Activated T-cell treated with anti-CD3 and anti-CD28 coated beads for 1 hour (primary cell): ENCODE measurements around the gene AP3S1.
"Not testable (repeated sequence)": the region's sequence is repeated elsewhere in the genome, so short reads cannot be mapped to it uniquely, and the experiment has no call there.

Experiments
- DNase-seq: peaks from one replicate; pipeline ENCODE4 v3.0.0-alpha.2; 2020; ENCODE audit warnings: low read depth

The AP3S1 gene

DNA sequence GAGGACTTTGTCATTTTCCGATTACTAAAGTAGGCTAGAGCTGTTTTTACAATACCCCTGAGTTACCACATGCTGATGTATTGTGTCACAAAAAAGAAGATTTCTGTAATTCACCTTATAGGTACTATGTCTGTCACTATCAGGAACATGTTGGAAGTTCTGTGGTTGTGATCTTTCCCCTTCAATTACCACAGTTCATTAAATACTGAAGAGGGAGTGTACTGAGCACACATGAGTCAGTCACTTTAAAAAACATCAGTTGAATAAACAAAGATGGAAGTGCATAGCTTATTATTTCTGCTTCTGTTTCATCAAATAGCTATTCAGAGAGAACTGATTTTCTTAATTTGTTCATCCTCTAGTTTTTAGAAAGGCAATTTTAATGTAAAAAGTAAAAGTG is 31.7 kb downstream of the AP3S1 start:
- DNase-seq = no peak

DNA sequence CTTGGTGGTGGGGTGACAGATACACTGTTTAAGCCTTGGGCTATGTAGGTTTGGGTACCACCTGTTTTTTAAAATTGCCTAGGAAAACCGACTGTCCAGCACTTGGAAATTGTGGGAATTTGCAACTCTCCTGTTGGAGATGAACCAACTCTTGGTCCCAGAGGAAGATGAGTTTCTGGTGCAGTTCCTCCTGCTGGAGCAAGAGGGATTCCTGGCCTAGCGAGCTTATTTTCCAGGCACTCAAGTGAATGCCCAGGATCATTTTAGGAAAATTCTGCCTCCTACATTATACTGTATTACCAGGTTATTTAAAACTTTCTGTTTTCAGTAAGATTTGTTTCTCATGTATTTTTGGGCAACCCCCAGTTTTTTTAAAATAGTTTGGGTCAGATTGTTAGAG is 33.7 kb downstream of the AP3S1 start:
- DNase-seq = no peak

DNA sequence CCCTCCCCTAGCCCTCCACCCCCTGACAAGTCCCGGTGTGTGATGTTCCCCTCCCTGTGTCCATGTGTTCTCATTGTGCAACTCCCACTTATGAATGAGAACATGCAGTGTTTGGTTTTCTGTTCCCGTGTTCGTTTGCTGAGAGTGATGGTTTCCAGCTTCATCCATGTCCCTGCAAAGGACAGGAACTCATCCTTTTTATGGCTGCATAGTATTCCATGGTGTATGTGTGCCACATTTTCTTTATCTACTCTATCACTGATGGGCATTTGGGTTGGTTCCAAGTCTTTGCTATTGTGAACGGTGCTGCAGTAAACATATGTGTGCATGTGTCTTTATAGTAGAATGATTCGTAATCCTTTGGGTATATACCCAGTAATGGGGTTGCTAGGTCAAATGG is 35.6 kb downstream of the AP3S1 start:
- DNase-seq = not testable (repeated sequence)

DNA sequence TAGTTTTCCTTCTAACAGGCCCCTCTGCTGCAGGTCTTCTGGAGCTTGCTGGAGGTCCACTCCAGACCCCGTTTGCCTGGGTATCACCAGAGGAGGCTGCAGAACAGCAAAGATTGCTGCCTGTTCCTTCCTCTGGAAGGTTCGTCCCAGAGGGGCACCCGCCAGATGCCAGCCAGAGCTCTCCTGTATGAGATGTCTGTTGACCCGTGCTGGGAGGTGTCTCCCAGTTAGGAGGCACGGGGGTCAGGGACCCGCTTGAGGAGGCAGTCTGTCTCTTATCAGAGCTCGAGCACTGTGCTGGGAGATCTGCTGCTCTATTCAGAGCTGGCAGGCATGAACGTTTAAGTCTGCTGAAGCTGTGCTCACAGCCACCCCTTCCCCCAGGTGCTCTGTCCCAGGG is 40.7 kb downstream of the AP3S1 start:
- not testable (repeated sequence) for DNase-seq

DNA sequence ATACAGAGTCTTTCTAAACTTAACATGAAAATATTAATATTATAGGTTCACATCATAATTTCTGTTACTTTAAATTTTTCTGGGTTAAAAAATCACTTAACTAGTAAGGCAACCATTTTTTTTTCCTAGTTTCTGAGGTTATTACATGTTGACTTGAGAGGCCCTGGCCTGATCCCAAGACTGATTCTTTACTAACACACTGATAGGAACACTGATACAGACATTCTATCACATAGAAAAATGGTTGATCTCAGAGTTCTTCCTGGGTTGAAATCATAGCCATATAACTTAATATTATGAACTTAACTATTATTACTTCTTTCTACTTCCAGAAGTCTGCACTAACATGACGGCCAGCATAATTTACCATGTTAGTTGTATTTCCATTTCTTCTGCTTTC is 43.0 kb downstream of the AP3S1 start:
- DNase-seq = no peak

DNA sequence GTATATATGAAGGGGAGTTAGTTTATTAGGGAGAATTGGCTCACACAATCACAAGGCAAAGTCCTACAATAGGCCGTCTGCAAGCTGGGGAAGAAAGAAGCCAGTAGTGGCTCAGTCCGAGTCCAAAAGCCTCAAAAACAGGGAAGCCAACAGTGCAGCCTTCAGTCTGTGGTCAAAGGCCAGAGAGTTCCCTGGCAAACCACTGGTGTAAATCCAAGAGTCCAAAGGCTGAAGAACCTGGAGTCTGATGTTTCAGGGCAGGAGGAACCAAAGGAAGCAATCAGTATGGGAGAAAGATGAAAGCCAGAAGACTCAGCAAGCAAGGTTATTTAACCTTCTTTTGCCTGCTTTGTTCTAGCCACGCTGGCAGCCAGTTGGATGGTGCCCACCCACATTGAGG is 43.5 kb downstream of the AP3S1 start:
- DNase-seq = not testable (repeated sequence)

DNA sequence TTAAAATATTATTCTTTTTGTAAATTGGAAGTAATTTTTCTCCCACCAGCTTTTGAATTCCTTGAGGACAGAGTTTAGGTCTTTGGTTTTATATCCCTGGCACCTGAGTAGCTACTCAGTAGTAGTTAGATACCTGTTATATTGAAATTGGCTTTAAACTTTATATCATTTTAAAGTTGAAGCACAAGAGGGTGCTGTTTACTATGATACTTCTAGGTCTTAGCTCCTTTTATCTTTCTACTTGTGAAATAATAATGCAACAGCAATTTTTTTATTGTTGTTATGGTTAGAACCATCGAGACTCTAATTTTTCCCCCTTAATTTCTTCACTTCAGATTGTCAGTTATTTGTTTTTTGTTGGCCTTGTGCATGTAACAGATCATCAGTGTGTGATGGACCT is 46.3 kb downstream of the AP3S1 start:
- no peak for DNase-seq

DNA sequence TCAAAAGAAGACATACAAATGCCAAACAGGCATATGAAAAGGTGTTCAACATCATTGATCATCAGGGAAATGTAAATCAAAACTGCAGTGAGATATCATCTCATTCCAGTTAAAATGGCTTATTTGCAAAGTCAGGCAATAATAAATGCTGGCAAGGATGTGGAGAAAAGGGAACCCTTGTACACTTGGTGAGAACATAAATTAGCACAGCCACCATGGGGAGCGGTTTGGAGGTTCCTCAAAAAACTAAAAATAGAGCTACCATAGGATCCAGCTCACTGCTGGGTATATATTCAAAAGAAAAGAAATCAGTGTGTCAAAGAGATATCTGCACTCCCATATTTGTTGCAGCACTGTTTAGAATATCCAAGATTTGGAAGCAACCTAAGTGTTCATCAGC is 50.3 kb downstream of the AP3S1 start:
- no peak for DNase-seq

DNA sequence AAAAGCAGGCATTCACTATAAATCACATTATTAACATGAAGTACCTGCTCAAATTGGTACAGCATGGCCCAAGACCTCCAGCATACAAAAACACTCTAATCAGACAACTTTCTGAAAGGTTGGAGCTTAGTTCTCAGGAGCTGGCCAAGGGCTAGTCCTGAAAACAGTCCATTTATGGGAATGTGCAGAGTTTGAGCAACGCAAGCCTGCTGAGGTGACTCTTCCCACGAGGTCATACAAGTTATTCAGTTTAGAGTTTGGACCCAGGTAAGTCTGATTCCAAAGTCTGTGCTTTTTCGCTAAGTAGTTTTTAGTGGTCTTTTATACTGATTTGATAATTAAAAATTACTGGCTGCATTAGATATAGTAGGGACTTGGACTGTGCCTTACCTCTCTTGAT is 52.6 kb downstream of the AP3S1 start:
- no peak for DNase-seq

DNA sequence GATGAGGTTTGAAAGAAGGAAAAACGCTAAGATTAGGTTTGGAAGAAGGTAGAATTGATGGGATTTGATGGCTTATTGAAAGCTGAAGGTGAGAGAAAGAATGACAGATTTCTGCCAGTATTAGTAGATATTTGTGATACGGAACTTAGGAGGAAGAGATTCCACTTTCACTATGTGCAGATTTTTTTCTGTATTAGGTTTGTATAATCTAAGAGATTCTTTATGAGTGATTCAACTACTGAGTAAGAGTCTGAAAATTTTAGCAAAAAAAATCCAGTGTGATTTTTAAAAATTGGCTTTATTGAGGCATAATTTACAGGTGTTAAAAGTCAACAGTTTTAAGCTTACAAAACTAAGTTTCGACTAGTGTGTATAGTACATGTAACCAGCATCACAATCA is 54.1 kb downstream of the AP3S1 start:
- no peak for DNase-seq

DNA sequence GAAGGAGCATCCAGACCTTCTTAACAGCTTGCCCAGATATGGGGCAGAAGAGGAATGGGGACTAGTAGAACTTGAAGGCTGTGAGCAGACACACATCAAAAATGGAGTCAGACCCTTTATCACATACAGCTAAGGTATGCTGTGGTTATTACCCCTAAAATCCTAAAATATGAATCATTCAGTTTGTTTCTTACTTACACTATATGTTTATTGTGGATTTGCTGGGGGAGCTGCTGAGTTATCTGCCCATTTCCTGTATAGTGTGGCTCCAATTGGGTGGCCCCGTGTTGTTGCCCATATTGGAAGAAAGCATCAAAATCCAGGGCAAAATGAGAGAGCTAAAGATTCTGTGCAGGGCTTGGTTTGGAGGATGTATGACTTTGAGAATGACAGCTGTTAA is 56.9 kb downstream of the AP3S1 start:
- DNase-seq = no peak

DNA sequence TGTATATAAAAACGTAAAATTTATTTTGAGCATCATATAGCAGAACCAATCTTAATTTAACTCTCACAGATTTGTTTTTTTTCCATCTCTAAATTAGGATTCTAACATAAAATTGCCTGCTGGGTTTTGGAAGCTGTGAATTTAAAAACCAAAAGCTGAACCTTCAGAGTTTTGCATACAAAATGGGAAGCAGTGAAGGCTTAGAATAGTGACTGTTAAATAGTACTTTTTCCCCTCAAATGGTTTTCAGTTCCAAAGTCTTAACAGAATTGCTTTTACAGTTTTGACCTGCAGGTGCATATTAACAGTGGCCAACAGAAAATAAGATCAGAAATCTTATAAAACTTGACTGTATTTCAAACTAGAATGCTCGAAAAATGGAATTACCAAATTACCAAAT is 65.4 kb downstream of the AP3S1 start:
- DNase-seq = no peak

DNA sequence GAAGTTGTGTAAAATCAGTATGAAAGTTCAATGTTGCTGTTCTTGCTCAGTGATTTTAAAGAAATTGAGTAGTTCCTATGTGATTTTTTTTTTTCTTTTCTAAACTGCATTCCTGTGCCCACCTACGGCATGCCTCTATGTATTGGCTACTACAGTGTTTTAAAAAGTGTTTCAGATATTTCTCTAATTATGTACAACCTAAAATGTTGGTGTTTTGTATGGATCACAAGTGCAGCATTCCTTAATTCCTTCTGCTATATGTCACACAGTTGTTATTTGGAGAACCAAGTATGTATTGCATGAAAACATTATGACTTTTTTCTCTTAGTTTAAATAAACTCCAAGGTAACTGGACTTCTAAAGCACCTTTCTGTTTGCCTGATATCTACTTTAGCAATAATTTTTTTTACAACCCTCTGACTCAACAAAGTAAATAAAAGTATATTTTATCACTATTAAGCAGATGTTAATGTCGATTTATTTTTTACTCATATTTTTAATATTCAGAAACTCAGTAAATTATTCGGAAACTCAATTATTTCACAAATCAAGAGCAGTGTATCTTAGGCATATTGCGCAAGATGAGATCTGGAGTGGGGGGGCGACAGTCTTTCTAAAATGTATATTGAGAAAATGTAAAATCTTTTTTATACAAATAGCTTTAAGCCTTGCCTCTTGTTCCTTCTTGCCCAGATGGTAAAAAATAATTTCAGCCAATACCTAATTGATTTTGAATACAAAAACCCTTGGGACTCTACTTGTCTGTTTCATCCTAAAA is 72.1 kb downstream of the AP3S1 start:
- not testable (repeated sequence) for DNase-seq

DNA sequence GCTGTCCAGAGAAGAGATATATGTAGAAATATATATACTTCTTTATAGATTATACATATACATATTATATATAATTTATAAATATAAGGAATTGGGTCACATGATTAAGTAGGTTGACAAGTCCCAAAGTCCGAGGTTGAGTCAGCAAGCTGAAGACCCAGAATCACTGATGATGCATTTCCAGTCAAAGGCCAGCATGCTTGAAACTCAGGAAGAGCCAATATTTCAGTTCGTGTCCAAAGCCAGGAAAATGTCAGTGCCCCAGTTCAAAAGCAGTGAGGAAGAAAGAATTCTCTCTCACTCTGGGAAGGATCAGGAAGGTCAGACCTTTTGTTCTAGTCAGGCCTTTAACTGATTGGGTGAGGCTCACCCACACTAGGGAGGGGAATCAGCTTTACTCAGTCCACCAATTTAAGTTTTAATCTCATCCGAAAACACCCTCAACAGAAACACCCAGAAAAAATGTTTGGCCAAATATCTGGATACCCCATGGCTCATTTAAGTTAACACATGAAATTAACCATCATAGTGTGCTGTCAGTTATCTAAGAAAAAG is 78.5 kb downstream of the AP3S1 start:
- DNase-seq = no peak

DNA sequence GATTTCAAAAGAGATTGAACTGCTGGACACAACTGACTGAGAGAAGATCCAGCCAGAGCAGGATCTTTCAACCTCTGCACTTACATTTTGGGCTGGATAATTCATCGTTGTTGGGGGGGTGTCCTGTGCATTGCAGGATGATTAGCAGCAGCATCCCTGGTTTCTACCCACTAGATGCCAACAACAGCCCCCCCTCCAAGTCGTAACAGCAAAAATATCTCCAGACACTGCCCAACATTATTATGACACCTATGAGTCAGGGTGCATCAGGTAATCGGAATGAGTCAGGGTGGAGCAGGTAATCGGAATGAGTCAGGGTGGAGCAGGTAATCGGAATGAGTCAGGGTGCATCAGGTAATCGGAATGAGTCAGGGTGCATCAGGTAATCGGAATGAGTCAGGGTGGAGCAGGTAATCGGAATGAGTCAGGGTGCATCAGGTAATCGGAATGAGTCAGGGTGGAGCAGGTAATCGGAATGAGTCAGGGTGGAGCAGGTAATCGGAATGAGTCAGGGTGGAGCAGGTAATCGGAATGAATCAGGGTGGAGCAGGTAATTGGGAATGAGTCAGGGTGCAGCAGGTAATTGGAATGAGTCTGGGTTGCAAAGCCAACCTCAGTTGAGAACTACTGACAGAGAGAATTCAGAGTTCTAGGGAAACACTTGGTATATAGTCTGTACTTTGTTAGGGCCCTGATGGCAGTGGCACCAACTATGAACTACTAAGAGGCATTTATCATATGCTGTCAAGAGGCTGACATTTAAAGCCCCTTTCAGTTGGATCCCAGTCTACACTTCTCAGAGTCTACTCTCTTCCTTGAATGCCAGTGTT is 87.1 kb downstream of the AP3S1 start:
- DNase-seq = not testable (repeated sequence)

DNA sequence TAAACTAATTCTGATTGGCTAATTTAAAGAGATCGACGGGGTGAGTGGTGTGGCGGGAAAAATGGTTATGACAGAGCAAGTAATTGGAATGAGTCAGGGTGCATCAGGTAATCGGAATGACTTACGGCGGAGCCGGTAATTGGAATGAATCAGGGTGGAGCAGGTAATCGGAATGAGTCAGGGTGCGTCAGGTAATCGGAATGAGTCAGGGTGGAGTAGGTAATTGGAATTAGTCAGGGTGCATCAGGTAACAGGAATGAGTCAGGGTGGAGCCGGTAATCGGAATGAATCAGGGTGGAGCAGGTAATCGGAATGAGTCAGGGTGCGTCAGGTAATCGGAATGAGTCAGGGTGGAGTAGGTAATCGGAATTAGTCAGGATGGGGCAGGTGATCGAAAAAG is 88.4 kb downstream of the AP3S1 start:
- DNase-seq = not testable (repeated sequence)

DNA sequence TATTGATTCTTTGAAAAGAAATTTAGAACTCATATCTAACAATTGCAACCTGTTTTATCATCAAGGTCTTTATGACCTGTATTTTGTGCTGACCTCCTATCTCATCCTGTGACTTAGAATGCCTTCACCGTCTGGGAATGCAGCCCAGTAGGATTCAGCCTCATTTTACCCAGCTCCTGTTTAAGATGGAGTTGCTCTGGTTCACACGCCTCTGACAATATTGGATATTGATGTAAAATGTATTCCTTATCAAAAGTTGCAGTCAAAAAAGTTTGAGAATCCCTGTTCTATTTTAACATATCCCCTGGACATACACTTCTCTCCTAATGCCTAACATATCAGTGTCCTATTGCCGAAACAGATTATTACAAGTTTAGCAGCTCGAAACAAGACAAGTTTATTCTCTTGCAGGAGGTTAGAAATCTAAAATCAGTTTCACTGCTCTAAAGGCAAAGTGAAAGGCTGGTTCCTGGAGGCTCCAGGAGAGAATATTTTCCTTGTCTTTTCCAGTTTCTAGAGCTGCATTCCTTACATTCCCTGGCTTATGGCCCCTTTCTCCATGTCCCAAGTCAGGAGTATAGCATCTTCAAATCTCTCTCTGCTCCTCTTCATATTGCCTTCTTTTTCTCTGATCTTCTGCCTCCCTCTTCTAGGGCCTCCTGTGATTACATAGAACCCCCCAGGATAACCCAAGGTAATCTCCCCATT is 89.0 kb downstream of the AP3S1 start:
- DNase-seq = no peak

DNA sequence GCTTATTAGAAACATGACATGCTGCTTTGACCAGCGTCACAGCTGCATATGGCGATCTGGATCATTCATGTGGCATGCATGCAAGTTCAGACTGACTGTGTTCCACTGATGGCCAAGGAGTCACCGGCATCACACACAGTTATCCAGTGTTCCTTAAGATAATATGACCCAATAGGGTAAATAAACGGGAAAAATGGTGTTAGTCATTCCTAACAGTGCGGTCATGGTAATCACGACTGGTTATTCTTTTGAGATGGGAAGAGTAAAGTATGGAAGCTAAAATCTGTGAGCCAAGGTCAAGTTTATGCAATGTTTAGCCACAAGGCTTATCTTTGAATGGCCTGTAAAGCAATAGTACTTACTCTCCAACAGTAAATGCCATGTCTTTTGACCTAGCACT is 91.3 kb downstream of the AP3S1 start:
- DNase-seq = no peak

DNA sequence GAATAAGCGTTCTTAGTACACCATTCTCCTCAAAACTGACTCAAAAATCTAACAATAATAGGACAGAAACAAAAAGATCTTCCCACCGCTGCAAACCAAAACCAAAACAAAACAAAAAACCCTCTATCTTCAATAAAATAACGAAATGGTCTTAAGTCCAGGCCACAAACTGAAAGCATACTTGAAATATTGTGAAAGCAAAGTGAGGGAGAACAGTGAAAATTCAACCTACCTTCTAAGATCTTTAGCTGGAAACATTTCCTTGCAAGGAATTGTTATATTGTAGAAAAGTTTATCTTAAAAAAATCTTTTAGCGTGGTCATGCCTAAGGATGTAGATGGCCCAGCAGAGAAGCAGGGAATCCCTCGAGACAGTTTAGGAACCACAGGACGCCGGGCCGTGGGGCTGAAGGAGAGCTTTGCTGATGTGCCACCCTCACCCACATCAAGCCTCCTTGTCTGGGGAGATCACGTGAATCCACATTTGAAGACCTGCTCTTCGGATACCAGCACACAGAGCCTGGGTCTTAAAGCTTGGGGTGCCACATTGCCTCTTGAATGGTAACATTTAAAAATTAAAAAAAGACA is 92.7 kb downstream of the AP3S1 start:
- DNase-seq = no peak

DNA sequence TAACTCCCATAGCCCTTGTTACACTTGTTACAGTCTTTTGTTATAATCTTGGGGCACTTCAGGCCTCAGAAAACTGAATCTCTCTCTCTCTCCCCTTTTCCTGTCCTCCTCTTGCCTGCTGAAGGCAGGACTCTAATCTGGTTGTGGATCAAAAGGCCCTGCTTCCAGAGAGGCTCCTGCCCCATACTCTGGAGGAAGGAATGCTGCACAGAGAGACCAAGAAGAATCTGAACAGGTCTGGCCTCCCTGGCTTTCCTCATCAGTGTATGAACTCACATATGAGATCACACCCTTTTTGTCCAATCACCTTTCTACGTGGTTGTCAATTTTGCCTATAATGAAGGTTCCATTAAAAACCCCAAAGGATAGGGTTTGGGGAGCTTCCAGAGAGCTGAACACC is 94.3 kb downstream of the AP3S1 start:
- DNase-seq = no peak

DNA sequence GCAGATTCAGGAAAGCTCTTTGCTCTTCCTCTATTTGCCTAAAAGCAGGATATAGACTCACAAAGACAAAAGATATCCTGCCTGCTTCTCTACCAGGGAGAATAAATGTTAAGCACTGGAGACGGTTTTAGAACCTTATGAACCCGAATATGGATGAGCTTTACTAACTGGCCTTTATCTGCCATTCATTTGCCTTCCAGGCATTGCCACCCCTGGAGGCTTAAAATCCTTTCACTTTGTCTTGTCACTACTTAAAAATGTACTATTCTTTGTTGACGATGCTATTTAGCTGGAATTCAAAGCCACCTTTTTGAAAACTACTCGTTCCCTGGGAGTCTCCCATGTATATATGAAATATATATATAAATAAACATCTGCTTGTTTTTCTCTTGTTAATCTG is 97.3 kb downstream of the AP3S1 start:
- DNase-seq = no peak
